Urinary bladder (tissue), 4 donors: Measurements from ENCODE around the gene CD99. TPM values are rescaled to one million over a fixed set of nuclear protein-coding genes. Genes with fewer than 3 reads are reported as not detected.
"Not testable (repeated sequence)": the region's sequence is repeated elsewhere in the genome, so short reads cannot be mapped to it uniquely, and the experiment has no call there.

Experiments
- DNase-seq: peaks from one replicate; pipeline ENCODE4 v3.0.0-alpha.2; 2015; ENCODE audit errors: extremely low spot score
- H3K27ac ChIP-seq: one replicate; pipeline ENCODE4 v1.5.1; 2013; ENCODE audit warnings: low read depth, mild to moderate bottlenecking, moderate library complexity
- H3K36me3 ChIP-seq: one replicate; pipeline ENCODE4 v1.6.1; 2013; ENCODE audit warnings: mild to moderate bottlenecking, moderate library complexity; ENCODE audit not compliant: insufficient read depth
- H3K4me1 ChIP-seq: one replicate; pipeline ENCODE4 v1.6.1; 2013; ENCODE audit warnings: mild to moderate bottlenecking, moderate library complexity; ENCODE audit not compliant: insufficient read depth
- H3K4me3 ChIP-seq: one replicate; pipeline ENCODE4 v1.5.1; 2013; ENCODE audit warnings: low read depth, low read length
- WGBS: extraction: QIAGEN DNeasy Blood & Tissue Kit; methylation state at CpG from one replicate; pipeline ENCODE4 v1.1.7; 2013; 5-methylcytosine and 5-hydroxymethylcytosine counted together
- polyA plus RNA-seq: library from polyadenylated mRNA; stranded (reverse); fragments of 200-250 nt; gene quantifications from one replicate; pipeline ENCODE4 v1.2.3, GENCODE V29; 2013
- total RNA-seq: library from RNA; depleted of rRNA; stranded (reverse); fragments of >200 nt; gene quantifications from one replicate; pipeline ENCODE4 v1.2.3, GENCODE V29; 2014
- donor health status: healthy with polysubstance abuse.
- donor health status: healthy.

CD99 gene
- total and polyA plus RNA-seq, 2 donors = 95.6 to 496 TPM

- DNase-seq = no peak
- WGBS = 76% methylated on average over 9 of the region's 9 CpGs
- H3K4me3 ChIP-seq = no peak overlapping the region
- H3K27ac ChIP-seq = no peak overlapping the region
- H3K4me1 ChIP-seq = no peaks in the 10 kb centered on the region
- H3K36me3 ChIP-seq = peaks cover 2% of the 10 kb centered on the region
These were observed 21.3 kb downstream of the CD99 start for GRCh38 chrX:2712428-2712827.

- 84% methylated on average over 13 of the region's 13 CpGs for WGBS
- Histone ChIP-seq H3K4me3 (no peak overlapping the region), H3K27ac (no peak overlapping the region), H3K36me3 (peaks cover 2% of the 10 kb centered on the region), H3K4me1 (no peaks in the 10 kb centered on the region)
- DNase-seq = no peak
These were observed 22.1 kb downstream of the CD99 start for GRCh38 chrX:2712890-2713840.

GRCh38 chrX:2714551-2714950, 23.5 kb downstream of the CD99 start:
- Histone ChIP-seq H3K4me1 (no peaks in the 10 kb centered on the region), H3K27ac (no peak overlapping the region), H3K4me3 (no peak overlapping the region), H3K36me3 (peaks cover 2% of the 10 kb centered on the region)
- WGBS = 85% methylated on average over 6 of the region's 6 CpGs
- no peak for DNase-seq

- H3K4me1 ChIP-seq = no peaks in the 10 kb centered on the region
- no peak overlapping the region for H3K4me3 ChIP-seq
- WGBS = 80% methylated on average over 11 of the region's 11 CpGs
- no peak for DNase-seq
- H3K27ac ChIP-seq = no peak overlapping the region
- peaks cover 2% of the 10 kb centered on the region for H3K36me3 ChIP-seq
These were observed 24.0 kb downstream of the CD99 start for GRCh38 chrX:2715066-2715600.

GRCh38 chrX:2717312-2717711, 26.2 kb downstream of the CD99 start:
- H3K27ac ChIP-seq = no peak overlapping the region
- DNase-seq = no peak
- no peak overlapping the region for H3K4me3 ChIP-seq
- no peaks in the 10 kb centered on the region for H3K4me1 ChIP-seq
- peaks cover 2% of the 10 kb centered on the region for H3K36me3 ChIP-seq
- WGBS = 76% methylated on average over 5 of the region's 5 CpGs

GRCh38 chrX:2718821-2719220, 27.7 kb downstream of the CD99 start:
- Histone ChIP-seq H3K4me1 (no peaks in the 10 kb centered on the region), H3K36me3 (peaks cover 2% of the 10 kb centered on the region)

GRCh38 chrX:2719774-2720447, 28.8 kb downstream of the CD99 start:
- no peak for DNase-seq
- 98% methylated on average over 10 of the region's 10 CpGs for WGBS
- Histone ChIP-seq H3K4me3 (no peak overlapping the region), H3K27ac (no peak overlapping the region), H3K4me1 (no peaks in the 10 kb centered on the region), H3K36me3 (peaks cover 2% of the 10 kb centered on the region)

More at GRCh38 chrX:2718821-2719220, 27.7 kb downstream of the CD99 start:
- Histone ChIP-seq H3K27ac (no peak overlapping the region), H3K4me3 (no peak overlapping the region)
- 98% methylated on average over 2 of the region's 2 CpGs for WGBS
- no peak for DNase-seq

- Histone ChIP-seq H3K4me3 (no peak overlapping the region), H3K4me1 (no peaks in the 10 kb centered on the region), H3K36me3 (peaks cover 3% of the 10 kb centered on the region), H3K27ac (no peak overlapping the region)
- no peak for DNase-seq
- 90% methylated on average over 20 of the region's 20 CpGs for WGBS
These were observed 32.3 kb downstream of the CD99 start for GRCh38 chrX:2723286-2723879.

GRCh38 chrX:2727264-2727663, 36.2 kb downstream of the CD99 start:
- H3K4me3 ChIP-seq, H3K36me3 ChIP-seq, DNase-seq, H3K27ac ChIP-seq, H3K4me1 ChIP-seq: not testable (repeated sequence)
- 96% methylated on average over 11 of the region's 11 CpGs for WGBS

GRCh38 chrX:2732076-2732475, 41.0 kb downstream of the CD99 start:
- H3K4me3 ChIP-seq = no peak overlapping the region
- no peak overlapping the region for H3K27ac ChIP-seq
- no peak for DNase-seq
- no peaks in the 10 kb centered on the region for H3K4me1 ChIP-seq
- 85% methylated on average over 9 of the region's 9 CpGs for WGBS
- no peaks in the 10 kb centered on the region for H3K36me3 ChIP-seq

GRCh38 chrX:2732649-2733048, 41.6 kb downstream of the CD99 start:
- Histone ChIP-seq H3K36me3 (no peaks in the 10 kb centered on the region), H3K27ac (no peak overlapping the region), H3K4me3 (no peak overlapping the region), H3K4me1 (no peaks in the 10 kb centered on the region)
- DNase-seq = no peak

- DNase-seq = no peak
- Histone ChIP-seq H3K4me1 (no peaks in the 10 kb centered on the region), H3K4me3 (no peak overlapping the region), H3K36me3 (no peaks in the 10 kb centered on the region), H3K27ac (no peak overlapping the region)
- WGBS = 92% methylated on average over 9 of the region's 9 CpGs
These were observed 42.2 kb downstream of the CD99 start for GRCh38 chrX:2733286-2733685.

- Histone ChIP-seq H3K4me3 (no peak overlapping the region), H3K4me1 (no peaks in the 10 kb centered on the region), H3K36me3 (no peaks in the 10 kb centered on the region), H3K27ac (no peak overlapping the region)
- DNase-seq = no peak
- 98% methylated on average over 4 of the region's 4 CpGs for WGBS
These were observed 44.2 kb downstream of the CD99 start for GRCh38 chrX:2735270-2735669.
